K562 (cell line): ENCODE results near the gene LGR6. TPM values are rescaled to one million over a fixed set of nuclear protein-coding genes. Genes with fewer than 3 reads are reported as not detected.
A peak's percentile ranks its signal among the peaks of the same experiment; 100 is the strongest.

ENCODE experiments used
- CCNT2 ChIP-seq: IDR thresholded peaks from 2 replicates; pipeline ENCODE4 v1.6.1; 2011; ENCODE audit warnings: borderline replicate concordance, low read depth, mild to moderate bottlenecking, moderate library complexity, mixed read lengths, low read length; ENCODE audit not compliant: insufficient read length; ENCODE audit errors: extremely low read depth
- CEBPG ChIP-seq, 3 experiments: fragments of 200-800 bp in 1 of 3; sonication (Bioruptor generic) in 1 of 3; sonication (generic) in 1 of 3; formaldehyde crosslinking in 1 of 3; IDR thresholded peaks in 2 of 3; conservative IDR thresholded peaks in 1 of 3; 2 replicates each; pipeline versions ENCODE4 v1.6.1 to v1.8.0; 2016 to 2022; ENCODE audit warnings: missing compliant biosample characterization in 2 of 3, missing genetic modification characterization in 2 of 3, mild to moderate bottlenecking in 1 of 3, missing genetic modification reagents in 1 of 3
- FOXJ3 ChIP-seq: sonication (generic); formaldehyde crosslinking; IDR thresholded peaks from 2 replicates; pipeline ENCODE4 v1.4.0; 2020; ENCODE audit warnings: mild to moderate bottlenecking, missing genetic modification reagents
- FOXP1 ChIP-seq: sonication (generic); formaldehyde crosslinking; IDR thresholded peaks from 2 replicates; pipeline ENCODE4 v1.8.0; 2022; ENCODE audit warnings: mild to moderate bottlenecking, missing genetic modification reagents
- HDAC3 ChIP-seq: fragments of 450-650 bp; IDR thresholded peaks from 2 replicates; pipeline ENCODE4 v1.6.1; 2018; ENCODE audit warnings: borderline replicate concordance, mild to moderate bottlenecking, moderate library complexity; ENCODE audit not compliant: partially characterized antibody
- IRF1 ChIP-seq: sonication (generic); formaldehyde crosslinking; IDR thresholded peaks from 2 replicates; pipeline ENCODE4 v1.8.0; 2022; ENCODE audit warnings: missing genetic modification reagents, mild to moderate bottlenecking, borderline replicate concordance
- L3MBTL2 ChIP-seq: fragments of 450-650 bp; IDR thresholded peaks from 2 replicates; pipeline ENCODE4 v1.6.1; 2016; ENCODE audit warnings: mild to moderate bottlenecking, moderate library complexity
- LEF1 ChIP-seq: fragments of 450-650 bp; IDR thresholded peaks from 2 replicates; pipeline ENCODE4 v1.6.1; 2016; ENCODE audit warnings: mild to moderate bottlenecking
- MTF1 ChIP-seq: fragments of 250-450 bp; sonication (Bioruptor Pico); IDR thresholded peaks from 2 replicates; pipeline ENCODE4 v1.9.0; 2021; ENCODE audit warnings: moderate library complexity, mild to moderate bottlenecking, inconsistent platforms, borderline replicate concordance
- NEUROD1 ChIP-seq: fragments of 150-350 bp; IDR thresholded peaks from 2 replicates; pipeline ENCODE4 v1.6.1; 2014; ENCODE audit warnings: borderline replicate concordance, low read length, low read depth; ENCODE audit not compliant: partially characterized antibody
- NONO ChIP-seq, 2 experiments: fragments of 200-400 bp in 1 of 2; fragments of 450-650 bp in 1 of 2; formaldehyde crosslinking in 1 of 2; IDR thresholded peaks; 2 replicates each; pipeline ENCODE4 v1.6.1; 2017; ENCODE audit warnings: low read depth in 2 of 2, mild to moderate bottlenecking in 2 of 2, moderate library complexity in 2 of 2, low read length in 1 of 2
- PATZ1 ChIP-seq: fragments of 250-450 bp; sonication (Bioruptor Pico); IDR thresholded peaks from 2 replicates; pipeline ENCODE4 v1.5.0; 2020; ENCODE audit warnings: mild to moderate bottlenecking, borderline replicate concordance
- PHF20 ChIP-seq: fragments of 450-650 bp; IDR thresholded peaks from 2 replicates; pipeline ENCODE4 v1.6.1; 2018; ENCODE audit not compliant: partially characterized antibody
- RBM39 ChIP-seq: fragments of 200-400 bp; formaldehyde crosslinking; optimal IDR thresholded peaks from 2 replicates; pipeline ENCODE3; 2018; ENCODE audit warnings: low read depth, low read length
- RNF219 ChIP-seq: fragments of 250-450 bp; sonication (Bioruptor Pico); IDR thresholded peaks from 2 replicates; pipeline ENCODE4 v1.5.0; 2022; ENCODE audit warnings: mild to moderate bottlenecking
- TRIM24 ChIP-seq, 2 experiments: fragments of 450-650 bp; IDR thresholded peaks; 2 replicates each; pipeline ENCODE4 v1.6.1; 2016
- ZBTB9 ChIP-seq: fragments of 450-650 bp; formaldehyde crosslinking; IDR thresholded peaks from 2 replicates; pipeline ENCODE4 v1.4.0; 2020; ENCODE audit warnings: mild to moderate bottlenecking, moderate library complexity
- ZKSCAN8 ChIP-seq: fragments of 200-800 bp; sonication (Bioruptor generic); IDR thresholded peaks from 2 replicates; pipeline ENCODE4 v1.6.1; 2016; ENCODE audit warnings: missing genetic modification characterization, missing compliant biosample characterization
- ZNF707 ChIP-seq: fragments of 250-450 bp; sonication (Bioruptor Pico); conservative IDR thresholded peaks from 2 replicates; pipeline ENCODE4 v1.8.0; 2022; ENCODE audit warnings: inconsistent platforms, mild to moderate bottlenecking, moderate library complexity
- polyA plus RNA-seq, 8 experiments: library from polyadenylated mRNA; depleted of rRNA in 4 of 8; stranded (reverse) in 5 of 8; unstranded in 3 of 8; fragments of >200 nt; fragmentation: Nextera tagmentation in 2 of 8; fragmentation: Illumina TruSeq in 1 of 8; extraction: Ambion mirVana in 2 of 8; extraction: Trizol in 1 of 8; gene quantifications; 2 replicates each; pipeline versions ENCODE4 v1.2.1 to v1.2.3, GENCODE V29; 2011 to 2014; ENCODE audit warnings: inconsistent platforms in 1 of 8, missing spikeins in 1 of 8
- total RNA-seq, 7 experiments: library from RNA; depleted of rRNA in 6 of 7; stranded (reverse); fragments of >200 nt in 6 of 7; fragmentation: Illumina TruSeq in 2 of 7; extraction: Trizol in 2 of 7; gene quantifications; 2 replicates each; pipeline versions ENCODE4 v1.2.1 to v1.2.3, GENCODE V29; 2011 to 2021; ENCODE audit warnings: low replicate concordance in 1 of 7

The LGR6 gene
- total and polyA plus RNA-seq, 9 of the 15 experiments (the other 6 are each of a cell fraction or from before 2014, with no cell fraction given): 0.01 to 0.54 (median 0.17) TPM; not detected in 1

GRCh38 chr1:202159534-202160371 lies 33.8 kb upstream of the LGR6 start (continued):
- TF ChIP-seq RBM39: no peak
- no peak for TF ChIP-seq RNF219 (CRISPR knock-in tag)
- peak; percentile 5 for TF ChIP-seq PHF20
- peak in 1 of 2 experiments; percentile 8; a peak in 2 of 4 replicates for TF ChIP-seq TRIM24 (IDR thresholded peaks at IDR 0.05)
- TF ChIP-seq LEF1: peak; percentile 58; the same call in 1 of the 2 replicates
- no peak for TF ChIP-seq ZNF707 (CRISPR knock-in tag)
- no peak for TF ChIP-seq FOXP1
- TF ChIP-seq L3MBTL2: peak; percentile 66
- 0 out of 2 replicates have a peak, but pooled peaks have one; percentile 78 for TF ChIP-seq ZBTB9 (CRISPR knock-in tag)
- peak; percentile 81; the same call in 1 of the 2 replicates for TF ChIP-seq IRF1 (CRISPR knock-in tag)
- no peak for TF ChIP-seq MTF1 (CRISPR knock-in tag)
- peak; percentile 39 for TF ChIP-seq HDAC3
- peak; percentile 65 for TF ChIP-seq ZKSCAN8 (CRISPR knock-in tag)
- peak in 1 of 2 experiments; percentile 63; a peak in 2 of 4 replicates for TF ChIP-seq NONO (IDR thresholded peaks at IDR 0.05; ENCODE audit: low read depth in 2 of 2, low read length in 1 of 2)
- TF ChIP-seq CEBPG (CRISPR knock-in tag; IDR thresholded peaks at IDR 0.05): no peak
- TF ChIP-seq CEBPG (tag; conservative IDR thresholded peaks at IDR 0.05 in 1 of 2, IDR thresholded peaks at IDR 0.05 in 1 of 2): no peak
- no peak for TF ChIP-seq FOXJ3 (CRISPR knock-in tag)
- TF ChIP-seq NEUROD1: peak; percentile 65
- peak; percentile 16; the same call in 1 of the 2 replicates for TF ChIP-seq PATZ1
- TF ChIP-seq CCNT2: peak; percentile 16
